Amniotic stem cell (primary cell): ENCODE results near the gene SCARF2.

Experiments
- DNase-seq: peaks from one replicate; lab custom pipeline; 2025; lab: John Stamatoyannopoulos, UW

The SCARF2 gene

DNA sequence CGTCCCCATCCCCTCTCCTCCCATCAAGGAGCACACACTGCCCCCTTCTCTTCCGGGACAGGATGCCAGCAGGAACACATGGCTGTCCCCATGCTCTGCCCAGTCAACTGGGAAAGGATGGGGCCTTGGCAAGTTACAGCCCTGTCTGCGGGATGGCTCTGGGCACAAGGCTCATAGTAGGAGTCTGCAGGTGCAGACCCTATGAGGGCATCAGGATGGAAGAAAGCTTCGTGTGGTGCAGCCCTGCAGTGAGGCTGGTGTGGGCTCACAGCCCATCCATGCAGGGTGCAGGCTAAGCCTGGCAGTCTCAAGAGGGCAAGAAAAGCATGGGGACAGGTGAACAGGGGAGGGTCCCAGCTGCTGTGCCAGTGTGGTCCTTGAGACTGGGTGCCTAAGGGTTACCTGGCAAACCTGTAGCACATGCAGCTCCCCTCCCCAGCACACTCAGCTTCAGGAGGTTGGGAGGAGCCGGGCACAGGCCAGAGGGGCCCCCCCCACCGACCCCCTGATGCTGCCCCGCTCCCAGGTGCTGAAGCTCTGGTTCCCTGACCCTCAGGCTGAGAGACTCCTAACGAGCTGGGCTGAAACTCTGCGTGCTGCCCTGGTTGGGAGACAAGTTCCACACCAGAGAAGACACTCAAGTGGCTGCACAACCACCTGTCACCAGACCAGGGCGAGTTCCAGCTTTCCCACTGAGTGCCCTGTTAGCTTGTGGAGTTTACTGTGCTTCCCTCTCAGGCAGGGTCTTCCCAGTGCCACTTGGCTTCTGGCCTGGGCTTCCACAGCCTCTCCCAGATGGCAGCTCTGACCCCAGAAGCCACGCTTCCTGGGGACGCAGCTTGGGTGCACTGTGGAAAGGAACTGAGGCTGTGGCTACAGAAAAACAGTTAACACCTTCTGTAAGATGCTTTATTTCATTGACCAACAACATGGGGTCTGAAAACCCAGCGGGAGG lies 3.3 kb upstream of the SCARF2 start:
- no peak for DNase-seq

DNA sequence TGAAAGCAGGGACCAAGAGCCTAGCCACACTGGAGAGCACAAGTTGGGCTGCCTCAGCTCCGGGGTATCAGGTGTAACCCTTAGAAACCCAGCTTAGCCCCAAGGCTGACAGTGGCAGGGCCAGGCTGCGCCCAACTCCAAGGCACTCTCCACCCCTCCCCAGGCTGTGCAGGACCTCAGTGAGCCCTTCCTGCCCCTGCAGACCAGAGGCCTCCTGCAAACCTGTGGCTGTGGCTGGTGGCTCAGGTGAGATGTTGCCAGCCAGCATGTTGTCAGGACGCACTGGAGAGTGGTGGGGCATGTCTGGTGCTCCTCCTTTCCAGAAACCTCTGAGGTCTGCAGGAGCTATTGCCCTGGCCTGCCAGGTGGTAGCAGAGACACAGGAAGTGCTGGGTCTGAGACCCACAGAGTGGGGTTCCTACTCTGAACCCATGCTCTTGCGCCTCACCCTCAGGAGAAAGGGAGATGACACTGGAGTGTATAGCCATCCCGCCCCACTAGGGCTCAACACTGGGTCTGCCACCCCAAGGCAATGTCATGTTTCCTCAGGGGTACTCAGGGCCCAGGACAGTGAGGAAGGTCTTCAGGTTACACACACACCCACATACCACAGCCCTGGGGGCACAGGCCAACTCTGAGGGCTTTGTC lies 2.4 kb upstream of the SCARF2 start:
- DNase-seq = no peak

- DNase-seq = no peak
These were observed 1.9 kb upstream of the SCARF2 start for GRCh38 chr22:20439556-20439927.

DNA sequence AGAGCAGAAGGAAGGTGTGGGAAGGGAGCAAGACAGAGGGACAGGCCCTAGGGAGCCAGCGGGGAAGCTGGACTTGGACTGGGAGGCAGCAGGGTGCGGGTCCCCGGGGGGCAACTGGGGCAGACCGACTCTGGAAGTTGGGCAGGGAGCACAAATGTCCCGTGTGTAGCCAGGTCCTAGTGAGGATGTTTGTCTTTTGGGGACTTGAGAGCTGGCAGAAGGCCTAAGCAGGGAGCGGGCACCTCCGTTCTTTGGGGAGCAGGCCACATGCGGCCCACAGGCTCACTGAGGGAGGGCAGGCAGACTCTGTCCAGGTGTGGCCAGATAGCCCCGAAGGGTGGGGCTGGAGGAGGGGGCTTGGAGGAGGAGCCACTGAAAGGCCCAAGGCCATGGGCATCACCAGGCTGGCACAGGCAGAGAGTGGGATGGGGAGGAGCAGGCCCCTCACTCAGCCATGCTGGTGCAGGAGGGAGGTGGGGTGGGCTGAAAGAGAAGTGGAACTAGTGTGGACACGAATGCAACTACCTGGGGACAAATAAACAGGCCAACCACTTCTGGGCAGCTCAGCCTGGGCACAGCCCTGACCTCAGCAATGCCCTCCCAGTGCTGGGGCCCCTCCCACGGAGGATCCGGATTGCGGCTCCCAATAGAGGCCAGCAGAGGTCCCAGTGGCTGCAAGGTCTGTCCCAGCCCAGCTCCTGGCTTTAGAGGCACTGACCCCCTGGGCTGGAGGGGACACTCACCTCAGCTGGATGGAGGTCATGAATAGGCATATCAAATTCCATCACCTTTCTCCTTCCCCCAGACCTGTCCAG lies 1.3 kb upstream of the SCARF2 start:
- no peak for DNase-seq

DNA sequence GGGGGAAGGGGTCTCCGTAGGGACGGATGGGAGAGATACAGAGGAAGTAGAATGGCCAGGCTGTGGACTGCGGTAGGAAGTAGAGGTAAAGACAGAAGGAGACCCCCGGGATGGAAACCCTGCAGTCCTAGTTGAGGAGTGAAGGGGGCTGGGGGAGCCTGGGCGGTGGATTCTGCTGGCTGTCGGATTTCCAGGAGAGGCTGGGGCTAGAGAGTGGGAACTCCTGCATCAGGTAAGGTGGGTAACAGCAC lies 727 bp upstream of the SCARF2 start:
- DNase-seq = no peak

DNA sequence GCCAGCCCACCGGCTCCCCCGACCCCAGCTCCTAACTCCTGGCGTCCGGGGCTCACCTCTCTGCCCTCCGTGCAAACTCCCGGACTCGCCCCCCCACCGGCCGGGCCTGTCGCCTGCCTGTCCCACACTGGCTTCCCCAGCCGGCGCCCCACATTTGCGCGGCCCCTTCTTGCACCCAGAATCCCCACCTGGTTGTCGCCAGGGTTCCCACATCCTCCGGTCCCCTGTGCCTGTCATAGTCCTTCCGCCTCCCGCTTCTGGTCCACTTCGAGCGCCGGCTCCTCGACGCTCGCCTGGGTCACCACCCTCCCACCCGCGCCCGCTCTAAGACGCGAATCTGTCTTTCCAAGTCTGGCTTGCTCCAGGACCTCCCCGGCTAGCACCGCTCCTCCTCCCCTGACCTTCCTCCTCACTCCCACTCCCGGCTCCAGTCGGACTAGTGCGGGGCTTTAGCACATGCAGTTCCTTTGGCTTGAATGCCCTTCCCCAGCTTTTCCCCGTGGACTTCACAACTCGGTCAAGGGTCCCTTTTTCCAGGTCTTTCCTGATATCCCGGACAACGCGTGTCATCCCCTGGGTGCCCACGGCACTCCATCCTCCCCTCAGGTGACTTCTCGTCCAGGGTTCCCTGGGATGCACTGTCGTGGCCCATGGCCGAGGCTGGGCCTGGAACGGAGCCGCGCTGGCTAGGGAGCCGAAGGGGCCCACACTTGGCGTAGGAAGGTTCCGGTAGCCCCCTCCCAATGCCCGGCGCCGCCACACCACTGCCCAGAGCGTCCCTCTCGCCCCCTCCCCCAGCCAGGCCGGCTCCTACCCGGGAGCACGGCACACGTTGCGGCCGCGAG lies 635 bp downstream of the SCARF2 start:
- no peak for DNase-seq

DNA sequence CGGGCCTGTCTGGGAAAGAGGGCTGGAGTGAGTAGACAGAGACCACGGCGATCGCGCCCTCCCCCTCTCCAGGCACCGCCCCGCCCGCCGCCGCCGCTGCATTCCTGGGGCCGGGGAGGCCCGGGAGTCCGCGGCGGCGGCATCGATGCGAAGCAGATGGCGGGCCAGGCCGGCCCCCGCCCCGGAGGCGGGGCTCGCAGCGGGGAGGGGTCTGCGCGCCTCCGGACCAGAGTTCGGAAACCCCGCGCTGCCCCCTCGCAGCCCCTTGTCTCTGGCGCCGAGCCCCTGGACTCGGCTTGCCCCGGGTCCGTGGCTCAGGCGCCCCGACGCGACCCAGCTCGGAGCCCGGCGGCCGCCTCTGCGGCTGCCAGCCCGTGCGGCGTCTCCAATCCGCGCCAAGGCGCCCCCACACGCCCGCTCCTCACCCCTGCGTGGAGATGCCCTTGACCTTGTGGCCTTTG lies 1.3 kb downstream of the SCARF2 start:
- DNase-seq = no peak

- no peak for DNase-seq
These were observed 2.0 kb downstream of the SCARF2 start for GRCh38 chr22:20435436-20436306.

GRCh38 chr22:20434773-20435172 lies 2.9 kb downstream of the SCARF2 start:
- DNase-seq = no peak

GRCh38 chr22:20434264-20434751 lies 3.3 kb downstream of the SCARF2 start:
- DNase-seq = no peak

DNA sequence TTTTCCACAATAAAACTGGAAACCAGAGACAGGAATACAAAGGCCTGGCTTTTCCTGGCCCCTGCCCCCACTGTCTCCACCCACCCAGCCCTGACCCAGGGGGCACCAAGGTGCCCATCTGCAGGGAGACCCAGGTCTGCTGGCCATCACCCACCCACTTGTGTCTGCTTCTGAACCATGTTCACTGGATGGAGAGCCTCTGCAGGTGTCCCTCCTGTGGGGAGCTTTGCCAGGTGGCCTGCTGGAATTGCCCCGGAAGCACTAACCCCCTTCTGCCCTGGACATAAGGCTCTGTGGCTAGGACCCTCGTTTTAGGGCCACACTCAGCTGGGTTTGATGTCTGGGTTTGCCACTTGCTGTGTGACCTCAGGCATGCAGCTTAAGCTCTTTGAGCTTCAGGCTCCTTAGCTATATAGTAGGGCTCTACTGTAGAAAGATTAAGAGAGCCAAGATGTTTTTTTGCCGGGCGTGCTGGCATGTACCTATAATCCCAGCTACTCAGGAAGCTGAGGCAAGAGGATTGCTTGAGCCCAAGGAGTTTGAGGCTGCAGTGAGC lies 3.9 kb downstream of the SCARF2 start:
- no peak for DNase-seq

DNA sequence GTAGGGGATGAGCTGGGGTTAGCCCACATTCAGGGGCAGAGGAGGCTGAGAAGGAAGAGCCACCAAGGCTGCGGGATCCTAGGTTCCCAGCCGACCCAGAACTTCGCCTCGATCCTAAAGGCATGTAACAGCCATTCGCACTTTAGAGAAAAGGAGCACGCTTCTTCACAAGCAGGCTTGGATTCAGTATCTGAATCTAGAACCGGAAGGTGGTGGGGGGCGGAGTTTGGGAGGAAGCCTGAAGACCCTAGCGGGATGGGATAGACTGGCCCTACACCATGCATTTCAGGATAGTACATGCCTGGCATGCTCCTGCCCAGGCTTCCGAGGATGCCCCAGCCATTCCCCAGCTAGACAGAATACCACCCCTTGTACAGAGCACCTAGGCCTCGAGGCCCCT lies 4.4 kb downstream of the SCARF2 start:
- DNase-seq = no peak

DNA sequence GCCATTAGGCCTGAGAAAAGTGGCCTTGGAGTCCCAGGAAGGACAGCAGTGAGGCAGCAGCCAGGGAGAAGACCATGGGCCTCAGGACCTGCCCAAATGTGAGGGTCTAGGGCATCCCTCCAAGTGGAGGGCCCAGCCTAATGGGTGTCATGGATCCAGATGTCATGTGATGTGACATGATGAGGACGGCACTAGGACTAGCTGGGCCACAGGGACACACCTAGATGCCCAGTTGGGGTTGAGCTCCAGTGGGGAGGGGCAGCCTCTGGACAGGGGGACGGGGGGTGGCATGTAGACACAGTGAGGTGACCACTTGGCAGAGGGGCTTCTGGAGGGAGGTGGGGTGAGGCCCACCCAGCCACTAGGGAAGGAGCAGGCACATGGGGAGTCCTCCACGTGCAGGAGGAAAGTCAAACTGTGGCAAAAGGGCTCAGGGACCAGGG lies 5.4 kb downstream of the SCARF2 start:
- DNase-seq = no peak

GRCh38 chr22:20431511-20432192 lies 6.0 kb downstream of the SCARF2 start:
- DNase-seq = no peak

DNA sequence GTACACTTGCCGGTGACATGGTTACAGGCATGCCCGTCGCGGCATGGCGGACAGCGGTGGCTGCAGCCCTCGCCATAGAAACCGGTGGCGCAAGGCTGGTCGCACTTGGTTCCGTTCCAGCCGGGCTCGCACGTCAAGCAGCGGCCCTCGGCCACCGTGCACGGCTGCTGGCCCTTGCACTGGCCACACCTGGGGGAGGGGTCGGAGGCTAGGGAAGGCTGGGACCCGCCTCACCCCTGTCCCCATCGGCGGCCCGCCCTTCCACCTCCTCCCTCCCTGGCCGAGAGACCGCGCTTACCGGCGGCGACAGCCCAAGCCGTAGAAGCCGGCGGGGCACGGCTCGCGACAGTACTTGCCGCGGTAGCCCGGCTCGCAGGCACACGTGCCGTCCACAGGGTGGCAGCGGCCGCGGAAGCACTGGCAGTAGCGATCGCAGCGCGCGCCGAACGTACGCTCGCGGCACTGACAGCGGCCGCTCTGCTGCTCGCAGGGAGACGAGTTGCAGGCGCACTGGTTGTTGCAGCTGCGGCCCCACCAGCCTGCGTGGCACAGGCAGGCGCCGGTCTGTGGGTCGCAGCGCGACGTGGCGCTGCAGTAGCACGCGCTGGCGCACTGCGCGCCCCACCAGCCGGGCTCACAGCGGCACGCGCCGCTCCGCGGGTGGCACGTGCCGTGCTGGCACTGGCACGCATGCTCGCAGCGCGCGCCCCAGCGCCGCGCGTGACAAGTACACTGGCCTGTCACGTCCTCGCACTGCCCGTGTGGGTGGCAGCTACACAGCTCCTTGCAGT lies 6.7 kb downstream of the SCARF2 start:
- no peak for DNase-seq

GRCh38 chr22:20430101-20430719 lies 7.4 kb downstream of the SCARF2 start:
- no peak for DNase-seq

DNA sequence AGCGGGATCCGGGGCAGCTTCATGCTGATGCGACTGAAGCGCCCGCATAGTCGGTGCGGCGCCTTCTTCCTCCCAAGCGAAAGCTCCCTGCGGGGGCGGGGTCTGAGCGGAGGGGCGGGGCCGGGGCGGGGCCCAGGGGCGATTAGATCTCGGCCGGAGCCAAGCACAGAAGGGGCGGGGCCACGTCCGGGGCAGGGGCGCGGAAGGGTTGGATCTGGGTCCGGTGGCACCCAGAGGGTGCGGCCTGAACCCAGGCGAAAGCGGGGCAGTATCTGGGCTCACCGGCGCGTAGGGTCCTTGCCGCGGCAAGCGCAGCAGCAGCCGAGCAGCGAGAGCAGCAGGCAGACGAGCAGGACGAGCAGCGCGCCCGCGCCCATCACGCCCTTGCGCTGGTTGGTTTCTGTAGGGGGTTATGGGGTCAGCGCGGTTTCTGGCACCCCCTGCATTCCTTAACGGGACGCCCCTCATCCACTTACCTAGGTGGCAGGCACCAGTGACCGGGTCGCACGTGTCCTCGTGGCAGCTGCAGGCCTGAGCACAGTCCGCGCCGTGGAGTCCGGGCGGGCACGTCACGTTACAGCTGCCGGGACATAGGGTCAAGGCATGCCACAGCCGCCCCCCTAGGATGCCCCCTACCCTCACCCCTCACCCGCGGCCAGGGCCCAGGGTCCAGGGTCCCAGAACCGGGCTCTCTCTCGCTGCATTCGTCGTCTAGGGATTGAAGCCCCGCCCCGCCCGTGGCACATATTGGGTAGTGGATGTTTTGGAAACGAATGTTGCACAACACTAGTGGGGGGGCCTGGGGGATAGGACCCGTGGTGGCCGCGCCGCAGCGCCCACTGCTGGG lies 8.1 kb downstream of the SCARF2 start:
- DNase-seq = no peak
